Neural cell (in vitro differentiated cells): ENCODE results near the gene PPARGC1A. TPM values are rescaled to one million over a fixed set of nuclear protein-coding genes. Genes with fewer than 3 reads are reported as not detected.

ENCODE experiments used
- H2AFZ ChIP-seq: fragments of 200-600, 300-800 bp; sonication (generic), shearing (Covaris generic); 2 replicates; pipeline ENCODE4 v1.6.0; 2014; ENCODE audit warnings: low read depth, mild to moderate bottlenecking, antibody characterized with exemption, low read length, moderate library complexity
- H3F3A ChIP-seq: fragments of 200-600 bp; shearing (Covaris generic); 2 replicates; pipeline ENCODE4 v1.6.1; 2016; ENCODE audit warnings: mild to moderate bottlenecking, moderate library complexity, mixed read lengths, antibody characterized with exemption, low read length; ENCODE audit not compliant: insufficient read depth, poor library complexity, severe bottlenecking
- H3K27ac ChIP-seq: fragments of 200-600, 300-800 bp; sonication (generic), shearing (Covaris generic); 2 replicates; pipeline ENCODE4 v1.5.1; 2014; ENCODE audit warnings: mild to moderate bottlenecking, low read length, moderate library complexity
- H3K27me3 ChIP-seq: fragments of 300-800, 200-600 bp; sonication (generic), shearing (Covaris generic); 2 replicates; pipeline ENCODE4 v1.6.0; 2014; ENCODE audit warnings: mild to moderate bottlenecking, low read depth, low read length, moderate library complexity; ENCODE audit not compliant: insufficient read depth
- H3K36me3 ChIP-seq: fragments of 300-800, 200-600 bp; sonication (generic), shearing (Covaris generic); 2 replicates; pipeline ENCODE4 v1.5.1; 2014; ENCODE audit warnings: mild to moderate bottlenecking, antibody characterized with exemption, low read length, moderate library complexity; ENCODE audit not compliant: insufficient read depth
- H3K4me2 ChIP-seq: fragments of 300-800, 200-600 bp; sonication (generic), shearing (Covaris generic); 2 replicates; pipeline ENCODE4 v1.6.0; 2014; ENCODE audit warnings: mild to moderate bottlenecking, low read length
- H3K4me3 ChIP-seq: fragments of 300-800, 200-600 bp; sonication (generic), shearing (Covaris generic); 2 replicates; pipeline ENCODE4 v1.5.1; 2014; ENCODE audit warnings: mild to moderate bottlenecking, low read length, moderate library complexity
- H3K79me2 ChIP-seq: fragments of 200-600 bp; shearing (Covaris generic); replicated peaks from 2 replicates; pipeline ENCODE4 v1.6.0; 2014; ENCODE audit warnings: mild to moderate bottlenecking, low read length, moderate library complexity; ENCODE audit not compliant: insufficient read depth
- H3K9ac ChIP-seq: fragments of 300-800, 200-600 bp; sonication (generic), shearing (Covaris generic); 2 replicates; pipeline ENCODE4 v1.6.1; 2016; ENCODE audit warnings: mild to moderate bottlenecking, low read length, mixed read lengths
- H3K9me2 ChIP-seq: fragments of 200-600 bp; shearing (Covaris generic); 2 replicates; pipeline ENCODE4 v1.6.1; 2016; ENCODE audit warnings: mild to moderate bottlenecking, low read length, mixed read lengths; ENCODE audit not compliant: insufficient read depth
- H3K9me3 ChIP-seq: fragments of 200-600, 300-800 bp; sonication (generic), shearing (Covaris generic); 2 replicates; pipeline ENCODE4 v1.6.1; 2016; ENCODE audit warnings: mild to moderate bottlenecking, mixed run types, low read length, moderate library complexity, mixed read lengths
- H4K20me1 ChIP-seq: fragments of 200-600 bp; shearing (Covaris generic); 2 replicates; pipeline ENCODE4 v1.6.1; 2016; ENCODE audit warnings: mild to moderate bottlenecking, mixed run types; ENCODE audit not compliant: insufficient read depth
- CTCF ChIP-seq: fragments of 450-650 bp; IDR thresholded peaks from 2 replicates; pipeline ENCODE4 v1.5.1; 2014; ENCODE audit warnings: antibody characterized with exemption, mild to moderate bottlenecking, moderate library complexity; ENCODE audit not compliant: poor library complexity, severe bottlenecking
- EP300 ChIP-seq: fragments of 450-650 bp; conservative IDR thresholded peaks from 2 replicates; pipeline ENCODE4 v1.6.1; 2014; ENCODE audit warnings: antibody characterized with exemption, mild to moderate bottlenecking, moderate library complexity; ENCODE audit not compliant: poor library complexity, severe bottlenecking
- EZH2 ChIP-seq: fragments of 200-600, 300-800 bp; shearing (Covaris generic), sonication (generic); IDR thresholded peaks from 2 replicates; pipeline ENCODE4 v1.6.1; 2014; ENCODE audit warnings: antibody characterized with exemption, low read length, borderline replicate concordance, mild to moderate bottlenecking; ENCODE audit not compliant: insufficient read depth, poor library complexity, severe bottlenecking
- MXI1 ChIP-seq: fragments of 450-650 bp; conservative IDR thresholded peaks from 2 replicates; pipeline ENCODE4 v1.6.1; 2014; ENCODE audit warnings: antibody characterized with exemption, mild to moderate bottlenecking; ENCODE audit not compliant: poor library complexity, severe bottlenecking
- POLR2AphosphoS5 ChIP-seq: IDR thresholded peaks from 2 replicates; pipeline ENCODE4 v1.6.1; 2012
- RAD21 ChIP-seq: fragments of 450-650 bp; conservative IDR thresholded peaks from 2 replicates; pipeline ENCODE4 v1.6.1; 2014; ENCODE audit warnings: antibody characterized with exemption, mild to moderate bottlenecking, moderate library complexity
- REST ChIP-seq: IDR thresholded peaks from 2 replicates; pipeline ENCODE4 v1.6.1; 2012; ENCODE audit warnings: borderline replicate concordance
- SMC3 ChIP-seq: fragments of 450-650 bp; conservative IDR thresholded peaks from 2 replicates; pipeline ENCODE4 v1.6.1; 2014; ENCODE audit warnings: antibody characterized with exemption, mild to moderate bottlenecking, moderate library complexity; ENCODE audit not compliant: poor library complexity
- TAF1 ChIP-seq: IDR thresholded peaks from 2 replicates; pipeline ENCODE4 v1.6.1; 2012; ENCODE audit warnings: low read depth
- polyA plus RNA-seq: library from polyadenylated mRNA; depleted of rRNA; stranded (reverse); fragments of >200 nt; gene quantifications from 2 replicates; pipeline ENCODE4 v1.2.3, GENCODE V29; 2014

Gene PPARGC1A
- polyA plus RNA-seq, 1 donor from 2014 or later, result 7.2 TPM

GRCh38 chr4:23851464-23851863 is 38.4 kb downstream of the PPARGC1A start:
- H3F3A ChIP-seq, result no peaks in the 10 kb centered on the region
- no peaks in the 10 kb centered on the region for H3K79me2 ChIP-seq
- TF ChIP-seq EP300 (no peak), REST (no peak), EZH2 (no peak), SMC3 (no peak), RAD21 (no peak), CTCF (no peak), POLR2AphosphoS5 (no peak), MXI1 (no peak), TAF1 (no peak)
- no peaks in the 10 kb centered on the region for H4K20me1 ChIP-seq
- H3K27ac ChIP-seq, result no peak overlapping the region
- H3K9me3 ChIP-seq, result no peaks in the 10 kb centered on the region
- no peak overlapping the region for H3K4me2 ChIP-seq
- no peaks in the 10 kb centered on the region for H3K9me2 ChIP-seq
- H3K4me3 ChIP-seq, result no peak overlapping the region
- no peaks in the 10 kb centered on the region for H3K36me3 ChIP-seq
- no peak overlapping the region for H3K9ac ChIP-seq
- H3K27me3 ChIP-seq, result no peaks in the 10 kb centered on the region
- H2AFZ ChIP-seq, result no peak overlapping the region

GRCh38 chr4:23847158-23847557 is 42.7 kb downstream of the PPARGC1A start:
- TF ChIP-seq REST, result no peak
- no peak for TF ChIP-seq POLR2AphosphoS5
- TF ChIP-seq SMC3, result no peak
- no peak for TF ChIP-seq EP300
- Histone ChIP-seq H3K36me3 (no peaks in the 10 kb centered on the region), H3K79me2 (no peaks in the 10 kb centered on the region), H3K27me3 (no peaks in the 10 kb centered on the region), H3K9ac (no peak overlapping the region), H2AFZ (no peak overlapping the region), H3K4me3 (no peak overlapping the region), H3K4me2 (no peak overlapping the region), H3K9me2 (no peaks in the 10 kb centered on the region), H4K20me1 (no peaks in the 10 kb centered on the region), H3K27ac (no peak overlapping the region), H3K9me3 (no peaks in the 10 kb centered on the region), H3F3A (no peaks in the 10 kb centered on the region)
